H9 (cell line): Measurements from ENCODE around the gene MGA. TPM values are rescaled to one million over a fixed set of nuclear protein-coding genes. Genes with fewer than 3 reads are reported as not detected.

Experiments
- DNase-seq: peaks from one replicate; pipeline ENCODE4 v3.0.0-alpha.2; 2017
- H2AFZ ChIP-seq: one replicate; pipeline ENCODE4 v1.6.1; 2013; ENCODE audit warnings: mild to moderate bottlenecking, low read length, control low read depth, moderate library complexity
- H2AK5ac ChIP-seq: 2 replicates; pipeline ENCODE4 v1.6.1; 2013; ENCODE audit warnings: low read length, control low read depth, mixed read lengths; ENCODE audit not compliant: insufficient read length
- H2BK120ac ChIP-seq: one replicate; pipeline ENCODE4 v1.6.1; 2013; ENCODE audit warnings: low read depth, mild to moderate bottlenecking, low read length, control low read depth, inconsistent platforms; ENCODE audit not compliant: poor library complexity, severe bottlenecking
- H2BK12ac ChIP-seq: 2 replicates; pipeline ENCODE4 v1.6.1; 2013; ENCODE audit warnings: low read length, control low read depth, mixed read lengths, low read depth; ENCODE audit not compliant: insufficient read length
- H2BK15ac ChIP-seq: 2 replicates; pipeline ENCODE4 v1.6.1; 2013; ENCODE audit warnings: low read depth, low read length, control low read depth
- H2BK20ac ChIP-seq: one replicate; pipeline ENCODE4 v1.6.1; 2013; ENCODE audit warnings: low read depth, mild to moderate bottlenecking, low read length, control low read depth, inconsistent platforms; ENCODE audit not compliant: poor library complexity, severe bottlenecking
- H2BK5ac ChIP-seq: 2 replicates; pipeline ENCODE4 v1.6.1; 2013; ENCODE audit warnings: low read length, control low read depth, mixed read lengths; ENCODE audit not compliant: insufficient read length
- H3K14ac ChIP-seq: 2 replicates; pipeline ENCODE4 v1.6.1; 2013; ENCODE audit warnings: low read length, control low read depth; ENCODE audit not compliant: insufficient read depth
- H3K18ac ChIP-seq: 2 replicates; pipeline ENCODE4 v1.6.1; 2013; ENCODE audit warnings: low read depth, mild to moderate bottlenecking, mixed read lengths, low read length, control low read depth; ENCODE audit not compliant: insufficient read length
- H3K23ac ChIP-seq: 2 replicates; pipeline ENCODE4 v1.6.1; 2013; ENCODE audit warnings: low read length, control low read depth, mixed read lengths, low read depth; ENCODE audit not compliant: insufficient read length
- H3K23me2 ChIP-seq: 2 replicates; pipeline ENCODE4 v1.6.1; 2013; ENCODE audit warnings: low read depth, mild to moderate bottlenecking, mixed read lengths, low read length, control low read depth; ENCODE audit not compliant: insufficient read length, poor library complexity, severe bottlenecking
- H3K27ac ChIP-seq: 2 replicates; pipeline ENCODE4 v1.5.1; 2013; ENCODE audit warnings: low read length, control low read depth, mixed read lengths, low read depth; ENCODE audit not compliant: insufficient read length
- H3K27me3 ChIP-seq: 2 replicates; pipeline ENCODE4 v1.6.1; 2013; ENCODE audit warnings: low read length, control low read depth, inconsistent platforms; ENCODE audit not compliant: insufficient read depth
- H3K4ac ChIP-seq: 2 replicates; pipeline ENCODE4 v1.6.1; 2013; ENCODE audit warnings: low read depth, mild to moderate bottlenecking, control low read depth, inconsistent platforms, low read length, moderate library complexity
- H3K4me1 ChIP-seq: 2 replicates; pipeline ENCODE4 v1.6.1; 2013; ENCODE audit warnings: low read length, control low read depth, inconsistent platforms; ENCODE audit not compliant: insufficient read depth
- H3K4me2 ChIP-seq: 2 replicates; pipeline ENCODE4 v1.6.1; 2013; ENCODE audit warnings: low read length, control low read depth, mixed read lengths; ENCODE audit not compliant: insufficient read length, insufficient read depth
- H3K56ac ChIP-seq: 2 replicates; pipeline ENCODE4 v1.6.1; 2013; ENCODE audit warnings: low read depth, mild to moderate bottlenecking, mixed read lengths, low read length, control low read depth; ENCODE audit not compliant: insufficient read length
- H3K79me1 ChIP-seq: 2 replicates; pipeline ENCODE4 v1.6.1; 2013; ENCODE audit warnings: low read depth, mild to moderate bottlenecking, moderate library complexity, low read length, control low read depth, inconsistent platforms; ENCODE audit not compliant: insufficient read depth, poor library complexity, severe bottlenecking
- H3K79me2 ChIP-seq: 2 replicates; pipeline ENCODE4 v1.6.1; 2013; ENCODE audit warnings: low read length, control low read depth, inconsistent platforms; ENCODE audit not compliant: insufficient read depth
- H3K9ac ChIP-seq: 2 replicates; pipeline ENCODE4 v1.6.1; 2013; ENCODE audit warnings: low read length, control low read depth, mixed read lengths; ENCODE audit not compliant: insufficient read length; ENCODE audit errors: extremely low read depth
- H3K9me3 ChIP-seq: one replicate; pipeline ENCODE4 v1.6.1; 2013; ENCODE audit warnings: low read depth, low read length, inconsistent platforms; ENCODE audit not compliant: control insufficient read depth
- H3T11ph ChIP-seq: one replicate; pipeline ENCODE4 v1.6.1; 2013; ENCODE audit warnings: mild to moderate bottlenecking, low read length, control low read depth, inconsistent platforms
- H4K20me1 ChIP-seq: one replicate; pipeline ENCODE4 v1.6.1; 2013; ENCODE audit not compliant: control insufficient read depth, insufficient read length, insufficient read depth
- H4K5ac ChIP-seq: 2 replicates; pipeline ENCODE4 v1.6.1; 2013; ENCODE audit warnings: low read depth, mild to moderate bottlenecking, mixed read lengths, low read length, control low read depth; ENCODE audit not compliant: insufficient read length
- H4K8ac ChIP-seq: replicated peaks from 2 replicates; pipeline ENCODE4 v1.6.1; 2013; ENCODE audit warnings: low read length, control low read depth, mixed read lengths, low read depth; ENCODE audit not compliant: insufficient read length
- H4K91ac ChIP-seq: 2 replicates; pipeline ENCODE4 v1.6.1; 2013; ENCODE audit warnings: low read depth, mild to moderate bottlenecking, moderate library complexity, mixed read lengths, low read length, control low read depth; ENCODE audit not compliant: insufficient read length
- H3K27ac Mint-ChIP-seq, 3 experiments: 2 replicates in 2 of 3; 3 replicates in 1 of 3; pipeline ENCODE4 v1.8.0; 2020 to 2021; ENCODE audit warnings: mixed read lengths in 3 of 3, mild to moderate bottlenecking in 1 of 3, moderate library complexity in 1 of 3
- H3K27me3 Mint-ChIP-seq: 2 replicates; pipeline ENCODE4 v1.8.0; 2021; ENCODE audit warnings: low read depth, mild to moderate bottlenecking, moderate library complexity, mixed read lengths
- H3K36me3 Mint-ChIP-seq, 3 experiments: 2 replicates in 2 of 3; 3 replicates in 1 of 3; pipeline ENCODE4 v1.8.0; 2020 to 2021; ENCODE audit warnings: low read depth in 3 of 3, mixed read lengths in 3 of 3; ENCODE audit not compliant: insufficient read depth in 1 of 3
- H3K4me1 Mint-ChIP-seq, 2 experiments: 2 replicates each; pipeline ENCODE4 v1.8.0; 2020; ENCODE audit warnings: mixed read lengths in 2 of 2
- H3K4me3 Mint-ChIP-seq, 2 experiments: 2 replicates in 1 of 2; 3 replicates in 1 of 2; pipeline ENCODE4 v1.8.0; 2020 to 2021; ENCODE audit warnings: mild to moderate bottlenecking in 2 of 2, mixed read lengths in 2 of 2, moderate library complexity in 1 of 2
- H3K9me3 Mint-ChIP-seq, 2 experiments: 2 replicates in 1 of 2; 3 replicates in 1 of 2; pipeline ENCODE4 v1.8.0; 2020; ENCODE audit warnings: mild to moderate bottlenecking in 2 of 2, mixed read lengths in 2 of 2, moderate library complexity in 1 of 2
- WGBS: extraction: QIAGEN DNeasy Blood & Tissue Kit; methylation state at CpG from one replicate; pipeline ENCODE4 v1.1.7; 2013; ENCODE audit warnings: missing lambda C conversion rate, low lambda C conversion rate, mixed read lengths; ENCODE audit not compliant: insufficient read length; ENCODE audit errors: extremely low coverage; 5-methylcytosine and 5-hydroxymethylcytosine counted together
- total RNA-seq: library from RNA; stranded (reverse); gene quantifications from 2 replicates; pipeline ENCODE4 v1.2.1, GENCODE V29; 2021
- TF ChIP-seq, protein P1 (sequence below): fragments of 200-600 bp; sonication (generic); conservative IDR thresholded peaks from 3 replicates; pipeline ENCODE4 v1.8.0; 2021; ENCODE audit warnings: antibody characterized with exemption, mild to moderate bottlenecking

Gene MGA
- total RNA-seq, 1 experiment from 2014 or later = 62.7 TPM

DNA sequence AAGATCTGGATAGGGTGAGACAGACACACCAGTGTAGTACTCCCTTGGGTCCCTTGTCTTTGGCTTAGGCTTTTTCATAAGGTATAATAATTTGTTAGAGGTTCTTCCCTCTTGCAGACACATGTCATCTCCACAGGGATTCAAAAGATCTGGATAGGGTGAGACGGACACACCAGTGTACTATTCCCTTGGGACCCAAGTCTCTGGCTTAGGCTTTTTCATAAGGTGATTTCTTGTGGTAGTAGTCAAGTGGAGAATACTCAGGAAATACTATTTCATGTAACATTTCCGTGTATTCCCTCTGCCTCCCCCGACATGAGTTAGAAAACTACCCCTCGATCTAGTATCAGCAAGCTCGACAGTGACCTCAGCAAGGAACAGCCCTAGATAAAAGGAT is 113.1 kb downstream of the MGA start:
- H3K4me1 Mint-ChIP-seq = peaks cover 36 to 40% of the 10 kb centered on the region in 2 experiments
- Histone ChIP-seq H3K27ac (peak overlapping the region; percentile 96), H3K27me3 (no peaks in the 10 kb centered on the region)

More for the DNA sequence above, 113.1 kb downstream of the MGA start:
- TF ChIP-seq, protein P1, sequence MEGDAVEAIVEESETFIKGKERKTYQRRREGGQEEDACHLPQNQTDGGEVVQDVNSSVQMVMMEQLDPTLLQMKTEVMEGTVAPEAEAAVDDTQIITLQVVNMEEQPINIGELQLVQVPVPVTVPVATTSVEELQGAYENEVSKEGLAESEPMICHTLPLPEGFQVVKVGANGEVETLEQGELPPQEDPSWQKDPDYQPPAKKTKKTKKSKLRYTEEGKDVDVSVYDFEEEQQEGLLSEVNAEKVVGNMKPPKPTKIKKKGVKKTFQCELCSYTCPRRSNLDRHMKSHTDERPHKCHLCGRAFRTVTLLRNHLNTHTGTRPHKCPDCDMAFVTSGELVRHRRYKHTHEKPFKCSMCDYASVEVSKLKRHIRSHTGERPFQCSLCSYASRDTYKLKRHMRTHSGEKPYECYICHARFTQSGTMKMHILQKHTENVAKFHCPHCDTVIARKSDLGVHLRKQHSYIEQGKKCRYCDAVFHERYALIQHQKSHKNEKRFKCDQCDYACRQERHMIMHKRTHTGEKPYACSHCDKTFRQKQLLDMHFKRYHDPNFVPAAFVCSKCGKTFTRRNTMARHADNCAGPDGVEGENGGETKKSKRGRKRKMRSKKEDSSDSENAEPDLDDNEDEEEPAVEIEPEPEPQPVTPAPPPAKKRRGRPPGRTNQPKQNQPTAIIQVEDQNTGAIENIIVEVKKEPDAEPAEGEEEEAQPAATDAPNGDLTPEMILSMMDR = no peak
- H2BK5ac ChIP-seq = no peak overlapping the region
- no peak overlapping the region for H2AK5ac ChIP-seq
- H3K79me1 ChIP-seq = no peaks in the 10 kb centered on the region
- Mint-ChIP-seq H3K36me3 (no peaks in the 10 kb centered on the region; a peak in 2 of 7 replicates), H3K9me3 (no peaks in the 10 kb centered on the region), H3K27ac (peak overlapping the region; percentile 25 to 99 (median 98); a peak in 6 of 7 replicates), H3K4me3 (peak overlapping the region; percentile 79 to 92), H3K27me3 (no peaks in the 10 kb centered on the region; the same call in 1 of the 2 replicates)
- H4K91ac ChIP-seq = no peak overlapping the region
- no peak overlapping the region for H2BK12ac ChIP-seq
- H3K4me1 ChIP-seq = peaks cover 10% of the 10 kb centered on the region
- H3K23ac ChIP-seq = no peak overlapping the region
- H2BK20ac ChIP-seq = no peak overlapping the region
- H4K5ac ChIP-seq = peak overlapping the region; percentile 73
- H3K23me2 ChIP-seq = peaks cover 17% of the 10 kb centered on the region
- no peak overlapping the region for H3K56ac ChIP-seq
- H3T11ph ChIP-seq = no peak overlapping the region
- no peak overlapping the region for H4K8ac ChIP-seq
- peak overlapping the region; percentile 91; the same call in 1 of the 2 replicates for H3K14ac ChIP-seq
- peak overlapping the region; percentile 97 for H3K4me2 ChIP-seq
- peak overlapping the region; percentile 32 for H3K18ac ChIP-seq
- WGBS = no CpG with 5 or more reads among the region's 5 CpGs
- H3K4ac ChIP-seq = no peak overlapping the region
- H2AFZ ChIP-seq = no peak overlapping the region
- no peak overlapping the region for H2BK120ac ChIP-seq
- no peaks in the 10 kb centered on the region for H3K9me3 ChIP-seq
- H3K9ac ChIP-seq = peak overlapping the region; percentile 67
- no peaks in the 10 kb centered on the region for H4K20me1 ChIP-seq
- no peak for DNase-seq
- no peaks in the 10 kb centered on the region for H3K79me2 ChIP-seq
- H2BK15ac ChIP-seq = no peak overlapping the region
